HG03064 (cell line): ENCODE measurements around the gene STPG1.
"Not testable (repeated sequence)": the region's sequence is repeated elsewhere in the genome, so short reads cannot be mapped to it uniquely, and the experiment has no call there.

ENCODE experiments used
- ATAC-seq: cut with Tn5 transposase; IDR thresholded peaks from one replicate; pipeline ENCODE4 v1.9.1; 2021; ENCODE audit warnings: low read depth; ENCODE audit not compliant: unreplicated experiment

Gene STPG1

GRCh38 chr1:24413350-24414163 is at the start of gene STPG1:
Gene STPG1 (minus strand): TSS chr1:24413782. CDS start chr1:24401388, 12,394 bp downstream.
- no peak for ATAC-seq

GRCh38 chr1:24462128-24462527 is 48.5 kb upstream of the STPG1 start:
- not testable (repeated sequence) for ATAC-seq

- ATAC-seq, result no peak
Measured at GRCh38 chr1:24459551-24460266, 46.1 kb upstream of the STPG1 start.

- no peak for ATAC-seq
Measured at GRCh38 chr1:24457866-24458265, 44.3 kb upstream of the STPG1 start.

GRCh38 chr1:24455272-24455671 is 41.7 kb upstream of the STPG1 start:
- ATAC-seq, result no peak

GRCh38 chr1:24454673-24455072 is 41.1 kb upstream of the STPG1 start:
- no peak for ATAC-seq

- no peak for ATAC-seq
Measured at GRCh38 chr1:24452922-24453485, 39.4 kb upstream of the STPG1 start.

- ATAC-seq, result no peak
Measured at GRCh38 chr1:24451746-24452145, 38.2 kb upstream of the STPG1 start.

GRCh38 chr1:24450857-24451397 is 37.3 kb upstream of the STPG1 start:
- no peak for ATAC-seq

- no peak for ATAC-seq
Measured at GRCh38 chr1:24450316-24450715, 36.7 kb upstream of the STPG1 start.

- not testable (repeated sequence) for ATAC-seq
Measured at GRCh38 chr1:24446446-24446845, 32.9 kb upstream of the STPG1 start.

- ATAC-seq, result no peak
Measured at GRCh38 chr1:24443241-24443656, 29.7 kb upstream of the STPG1 start.

GRCh38 chr1:24442764-24443163 is 29.2 kb upstream of the STPG1 start:
- ATAC-seq, result no peak

- no peak for ATAC-seq
Measured at GRCh38 chr1:24441996-24442668, 28.6 kb upstream of the STPG1 start.

GRCh38 chr1:24441480-24441879 is 27.9 kb upstream of the STPG1 start:
- ATAC-seq, result no peak

- no peak for ATAC-seq
Measured at GRCh38 chr1:24440436-24440835, 26.9 kb upstream of the STPG1 start.

- ATAC-seq, result no peak
Measured at GRCh38 chr1:24438423-24438901, 24.9 kb upstream of the STPG1 start.

GRCh38 chr1:24437631-24438396 is 24.2 kb upstream of the STPG1 start:
- ATAC-seq, result no peak

GRCh38 chr1:24435782-24436365 is 22.3 kb upstream of the STPG1 start:
- no peak for ATAC-seq

GRCh38 chr1:24427545-24427862 is 13.9 kb upstream of the STPG1 start:
- ATAC-seq, result no peak
